Tongue (tissue), 2 donors: ENCODE measurements around the gene ATP8B1. TPM values are rescaled to one million over a fixed set of nuclear protein-coding genes. Genes with fewer than 3 reads are reported as not detected.

Experiments
- DNase-seq: peaks from one replicate; pipeline ENCODE4 v3.0.0-alpha.2; 2015
- total RNA-seq: library from RNA; depleted of rRNA; stranded (reverse); fragments of >200 nt; gene quantifications from one replicate; pipeline ENCODE4 v1.2.3, GENCODE V29; 2014

The ATP8B1 gene
- total RNA-seq, 1 donor from 2014 or later, result 16.6 TPM

- no peak for DNase-seq
These were observed 86.6 kb downstream of the ATP8B1 start for GRCh38 chr18:57716549-57716948.

GRCh38 chr18:57715671-57716070 lies 87.4 kb downstream of the ATP8B1 start:
- no peak for DNase-seq

- DNase-seq, result no peak
These were observed 88.0 kb downstream of the ATP8B1 start for GRCh38 chr18:57715073-57715472.

GRCh38 chr18:57710226-57710625 lies 92.9 kb downstream of the ATP8B1 start:
- no peak for DNase-seq

GRCh38 chr18:57709335-57709734 lies 93.8 kb downstream of the ATP8B1 start:
- DNase-seq, result no peak

GRCh38 chr18:57708288-57708687 lies 94.8 kb downstream of the ATP8B1 start:
- DNase-seq, result no peak

- no peak for DNase-seq
These were observed 97.1 kb downstream of the ATP8B1 start for GRCh38 chr18:57705832-57706595.

GRCh38 chr18:57705011-57705410 lies 98.1 kb downstream of the ATP8B1 start:
- DNase-seq, result no peak

GRCh38 chr18:57698571-57699276 lies 104.4 kb downstream of the ATP8B1 start:
- DNase-seq, result peak; percentile 73

GRCh38 chr18:57697426-57697825 lies 105.7 kb downstream of the ATP8B1 start:
- DNase-seq, result peak; percentile 54

GRCh38 chr18:57696271-57696670 lies 106.8 kb downstream of the ATP8B1 start:
- DNase-seq, result no peak

GRCh38 chr18:57691363-57691762 lies 111.8 kb downstream of the ATP8B1 start:
- no peak for DNase-seq

GRCh38 chr18:57687970-57688369 lies 115.1 kb downstream of the ATP8B1 start:
- no peak for DNase-seq

GRCh38 chr18:57683470-57683869 lies 119.6 kb downstream of the ATP8B1 start:
- DNase-seq, result no peak

- no peak for DNase-seq
These were observed 125.6 kb downstream of the ATP8B1 start for GRCh38 chr18:57677262-57678211.

GRCh38 chr18:57674891-57675290 lies 128.2 kb downstream of the ATP8B1 start:
- no peak for DNase-seq

GRCh38 chr18:57670046-57670445 lies 133.1 kb downstream of the ATP8B1 start:
- no peak for DNase-seq

GRCh38 chr18:57668021-57668420 lies 135.1 kb downstream of the ATP8B1 start:
- DNase-seq, result no peak

GRCh38 chr18:57666818-57667497 lies 136.2 kb downstream of the ATP8B1 start:
- no peak for DNase-seq

- DNase-seq, result no peak
These were observed 138.4 kb downstream of the ATP8B1 start for GRCh38 chr18:57664568-57665165.

GRCh38 chr18:57660961-57661360 lies 142.2 kb downstream of the ATP8B1 start:
- no peak for DNase-seq
